A549 treated with DMSO at 1 μM for 4 hours (cell line): ENCODE data around the gene HIVEP2. TPM values are rescaled to one million over a fixed set of nuclear protein-coding genes. Genes with fewer than 3 reads are reported as not detected.

Experiments
- total RNA-seq: library from RNA; stranded (reverse); fragments of 200-300 nt; extraction: Qiagen RNA extraction; gene quantifications from 5 replicates; pipeline ENCODE4 v1.2.3, GENCODE V29; 2022; ENCODE audit warnings: low read depth

HIVEP2 gene, protein sequence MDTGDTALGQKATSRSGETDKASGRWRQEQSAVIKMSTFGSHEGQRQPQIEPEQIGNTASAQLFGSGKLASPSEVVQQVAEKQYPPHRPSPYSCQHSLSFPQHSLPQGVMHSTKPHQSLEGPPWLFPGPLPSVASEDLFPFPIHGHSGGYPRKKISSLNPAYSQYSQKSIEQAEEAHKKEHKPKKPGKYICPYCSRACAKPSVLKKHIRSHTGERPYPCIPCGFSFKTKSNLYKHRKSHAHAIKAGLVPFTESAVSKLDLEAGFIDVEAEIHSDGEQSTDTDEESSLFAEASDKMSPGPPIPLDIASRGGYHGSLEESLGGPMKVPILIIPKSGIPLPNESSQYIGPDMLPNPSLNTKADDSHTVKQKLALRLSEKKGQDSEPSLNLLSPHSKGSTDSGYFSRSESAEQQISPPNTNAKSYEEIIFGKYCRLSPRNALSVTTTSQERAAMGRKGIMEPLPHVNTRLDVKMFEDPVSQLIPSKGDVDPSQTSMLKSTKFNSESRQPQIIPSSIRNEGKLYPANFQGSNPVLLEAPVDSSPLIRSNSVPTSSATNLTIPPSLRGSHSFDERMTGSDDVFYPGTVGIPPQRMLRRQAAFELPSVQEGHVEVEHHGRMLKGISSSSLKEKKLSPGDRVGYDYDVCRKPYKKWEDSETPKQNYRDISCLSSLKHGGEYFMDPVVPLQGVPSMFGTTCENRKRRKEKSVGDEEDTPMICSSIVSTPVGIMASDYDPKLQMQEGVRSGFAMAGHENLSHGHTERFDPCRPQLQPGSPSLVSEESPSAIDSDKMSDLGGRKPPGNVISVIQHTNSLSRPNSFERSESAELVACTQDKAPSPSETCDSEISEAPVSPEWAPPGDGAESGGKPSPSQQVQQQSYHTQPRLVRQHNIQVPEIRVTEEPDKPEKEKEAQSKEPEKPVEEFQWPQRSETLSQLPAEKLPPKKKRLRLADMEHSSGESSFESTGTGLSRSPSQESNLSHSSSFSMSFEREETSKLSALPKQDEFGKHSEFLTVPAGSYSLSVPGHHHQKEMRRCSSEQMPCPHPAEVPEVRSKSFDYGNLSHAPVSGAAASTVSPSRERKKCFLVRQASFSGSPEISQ (N-terminal part only)
- 2.8 to 5.2 TPM (median 4.3 TPM) in 5 replicates for total RNA-seq

GRCh38 chr6:142945049-142945445, at the start of gene HIVEP2:
Gene HIVEP2 (minus strand): TSS chr6:142945176. CDS start chr6:142774738, 170,438 bp downstream.

Other genes starting within 250 kb of the HIVEP2 start
- gene AIG1, start 115.7 kb upstream of the HIVEP2 start, total RNA-seq, result 22.3 to 27.7 TPM (median 25.3 TPM) in 5 replicates